ENCODE measurements around the gene RAB22A. TPM values are rescaled to one million over a fixed set of nuclear protein-coding genes. Genes with fewer than 3 reads are reported as not detected.
"Not testable (repeated sequence)": the region's sequence is repeated elsewhere in the genome, so short reads cannot be mapped to it uniquely, and the experiment has no call there.

Gene RAB22A
- total and polyA plus RNA-seq, 2 of the 4 experiments (the other 2 are of a cell fraction), result 8.2 to 8.4 TPM

DNA sequence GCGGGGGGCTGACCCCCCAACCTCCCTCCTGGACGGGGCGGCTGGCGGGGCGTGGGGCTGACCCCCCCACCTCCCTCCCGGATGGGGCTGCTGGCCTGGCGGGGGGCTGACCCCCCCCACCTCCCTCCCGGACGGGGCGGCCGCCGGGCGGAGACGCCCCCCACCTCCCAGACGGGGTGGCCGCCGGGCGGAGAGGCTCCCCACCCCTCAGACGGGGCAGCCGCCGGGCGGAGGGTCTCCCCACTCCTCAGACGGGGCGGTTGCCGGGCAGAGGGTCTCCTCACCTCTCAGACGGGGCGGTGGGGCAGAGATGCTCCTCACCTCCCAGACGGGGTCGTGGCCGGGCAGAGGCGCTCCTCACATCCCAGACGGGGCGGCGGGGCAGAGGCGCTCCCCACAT lies 104.7 kb downstream of the RAB22A start:
- CTCF ChIA-PET; H2BK15ac ChIP-seq (ENCODE audit: low read depth, low read length); H2AFZ ChIP-seq (replicated peaks; ENCODE audit: low read length, poor library complexity); intact Hi-C loops (cut with micrococcal nuclease); in situ Hi-C loops (cut with MboI; ENCODE audit: low sequenced_read_pairs); H3K36me3 ChIP-seq (ENCODE audit: control insufficient read depth, insufficient read depth, low read length); H3K27ac ChIP-seq (ENCODE audit: insufficient read depth, low read length); H3K4ac ChIP-seq (ENCODE audit: low read depth, low read length); H3K9ac ChIP-seq (ENCODE audit: low read depth, low read length); H3K56ac ChIP-seq (ENCODE audit: extremely low read depth, insufficient read depth, low read length); H3K18ac ChIP-seq (ENCODE audit: low read depth, low read length); H3K4me1 ChIP-seq (ENCODE audit: control insufficient read depth, insufficient read depth, low read length); H2AK9ac ChIP-seq (replicated peaks; ENCODE audit: low read depth, low read length, poor library complexity); H2BK5ac ChIP-seq (ENCODE audit: low read depth, low read length, poor library complexity, severe bottlenecking); BruUV-seq (replicated peaks); H4K8ac ChIP-seq (ENCODE audit: low read depth in 2 of 2, low read length in 2 of 2); POLR2A ChIA-PET (ENCODE audit: unreplicated experiment); ATAC-seq (ENCODE audit: low read depth); H2BK20ac ChIP-seq (ENCODE audit: low read depth, low read length); H3K27me3 ChIP-seq (ENCODE audit: control insufficient read depth, insufficient read depth, low read length); dilution Hi-C loops (cut with HindIII; ENCODE audit: low sequenced_read_pairs, unreplicated experiment); DNase-seq; H3K4me2 ChIP-seq (ENCODE audit: low read depth, low read length); H4K91ac ChIP-seq (ENCODE audit: insufficient read depth, low read depth, low read length); H2BK120ac ChIP-seq (ENCODE audit: low read depth, low read length); H2AK5ac ChIP-seq (ENCODE audit: low read depth, low read length); H3K14ac ChIP-seq (replicated peaks; ENCODE audit: low read depth, low read length); H3K23ac ChIP-seq (ENCODE audit: low read depth, low read length); H3K4me3 ChIP-seq (ENCODE audit: insufficient read depth, low read depth, low read length); H3K9me3 ChIP-seq (ENCODE audit: control insufficient read depth, insufficient read depth, low read length); H4K5ac ChIP-seq (ENCODE audit: low read depth, low read length): not testable (repeated sequence)
- Histone ChIP-seq H3K79me1 (ENCODE audit: low read depth in 1 of 2, low read length in 2 of 2) (peaks cover 20 to 55% of the 10 kb centered on the region in 2 experiments), H3K9me1 (ENCODE audit: insufficient read depth, low read length) (peaks cover 11% of the 10 kb centered on the region), H4K20me1 (ENCODE audit: insufficient read depth, low read length) (peaks cover 48% of the 10 kb centered on the region)
- no CpG with 5 or more reads among the region's 35 CpGs for WGBS, 2 experiments (ENCODE audit: extremely low coverage in 2 of 2, insufficient read length in 1 of 2)

GRCh38 chr20:58414786-58415185 lies 105.3 kb downstream of the RAB22A start:
- H4K91ac ChIP-seq (ENCODE audit: insufficient read depth, low read depth, low read length); H3K4me3 ChIP-seq (ENCODE audit: insufficient read depth, low read depth, low read length); H4K8ac ChIP-seq (ENCODE audit: low read depth in 2 of 2, low read length in 2 of 2); H2BK5ac ChIP-seq (ENCODE audit: low read depth, low read length, poor library complexity, severe bottlenecking); H3K4ac ChIP-seq (ENCODE audit: low read depth, low read length); POLR2A ChIA-PET (ENCODE audit: unreplicated experiment); H2BK120ac ChIP-seq (ENCODE audit: low read depth, low read length); CTCF ChIA-PET; H3K36me3 ChIP-seq (ENCODE audit: control insufficient read depth, insufficient read depth, low read length); H4K5ac ChIP-seq (ENCODE audit: low read depth, low read length); H2AK9ac ChIP-seq (replicated peaks; ENCODE audit: low read depth, low read length, poor library complexity); H3K23ac ChIP-seq (ENCODE audit: low read depth, low read length); H3K9me3 ChIP-seq (ENCODE audit: control insufficient read depth, insufficient read depth, low read length); H3K56ac ChIP-seq (ENCODE audit: extremely low read depth, insufficient read depth, low read length); DNase-seq; H3K27me3 ChIP-seq (ENCODE audit: control insufficient read depth, insufficient read depth, low read length); ATAC-seq (ENCODE audit: low read depth); H3K14ac ChIP-seq (replicated peaks; ENCODE audit: low read depth, low read length); H3K4me2 ChIP-seq (ENCODE audit: low read depth, low read length); H3K18ac ChIP-seq (ENCODE audit: low read depth, low read length); H2AK5ac ChIP-seq (ENCODE audit: low read depth, low read length); H2BK15ac ChIP-seq (ENCODE audit: low read depth, low read length); H3K27ac ChIP-seq (ENCODE audit: insufficient read depth, low read length); intact Hi-C loops (cut with micrococcal nuclease); BruUV-seq (replicated peaks); H2BK20ac ChIP-seq (ENCODE audit: low read depth, low read length); H3K9ac ChIP-seq (ENCODE audit: low read depth, low read length); H3K4me1 ChIP-seq (ENCODE audit: control insufficient read depth, insufficient read depth, low read length); H2AFZ ChIP-seq (replicated peaks; ENCODE audit: low read length, poor library complexity); dilution Hi-C loops (cut with HindIII; ENCODE audit: low sequenced_read_pairs, unreplicated experiment); in situ Hi-C loops (cut with MboI; ENCODE audit: low sequenced_read_pairs): not testable (repeated sequence)
- Histone ChIP-seq H4K20me1 (ENCODE audit: insufficient read depth, low read length) (peaks cover 51% of the 10 kb centered on the region), H3K9me1 (ENCODE audit: insufficient read depth, low read length) (peaks cover 13% of the 10 kb centered on the region), H3K79me1 (ENCODE audit: low read depth in 1 of 2, low read length in 2 of 2) (peaks cover 24 to 58% of the 10 kb centered on the region in 2 experiments)
- WGBS, 2 experiments (ENCODE audit: extremely low coverage in 2 of 2, insufficient read length in 1 of 2), result no CpG with 5 or more reads among the region's 26 CpGs

Measured in IMR-90 (cell line).